Nephron (organoid): ENCODE measurements around the gene WIF1.

ENCODE experiments used
- H3K27ac Mint-ChIP-seq, 3 experiments: 2 replicates each; pipeline ENCODE4 v1.8.0; 2020; ENCODE audit warnings: mixed read lengths in 3 of 3, mild to moderate bottlenecking in 2 of 3, moderate library complexity in 1 of 3
- H3K27me3 Mint-ChIP-seq: 2 replicates; pipeline ENCODE4 v1.8.0; 2021; ENCODE audit warnings: low read depth, mild to moderate bottlenecking, moderate library complexity, mixed read lengths
- H3K36me3 Mint-ChIP-seq: 2 replicates; pipeline ENCODE4 v1.8.0; 2020; ENCODE audit warnings: low read depth, mixed read lengths
- H3K4me1 Mint-ChIP-seq: 2 replicates; pipeline ENCODE4 v1.8.0; 2020; ENCODE audit warnings: mixed read lengths
- H3K4me3 Mint-ChIP-seq, 3 experiments: 2 replicates each; pipeline ENCODE4 v1.8.0; 2020; ENCODE audit warnings: mild to moderate bottlenecking in 3 of 3, mixed read lengths in 3 of 3, moderate library complexity in 2 of 3
- H3K9me3 Mint-ChIP-seq: 2 replicates; pipeline ENCODE4 v1.8.0; 2020; ENCODE audit warnings: mixed read lengths
- CTCF ChIP-seq, 3 experiments: fragments of 200-600 bp; sonication (generic); IDR thresholded peaks; one replicate each; pipeline ENCODE4 v1.5.0; 2021; ENCODE audit warnings: antibody characterized with exemption in 3 of 3; ENCODE audit not compliant: unreplicated experiment in 3 of 3

The WIF1 gene

GRCh38 chr12:65022421-65022820, 98.7 kb downstream of the WIF1 start:
- Mint-ChIP-seq H3K4me3 (no peak overlapping the region), H3K27me3 (peaks cover 15% of the 10 kb centered on the region), H3K4me1 (peaks cover 12% of the 10 kb centered on the region), H3K9me3 (peaks cover 12% of the 10 kb centered on the region), H3K27ac (peak overlapping the region; percentile 44 to 89 (median 73)), H3K36me3 (peaks cover 3% of the 10 kb centered on the region)
- no peak for TF ChIP-seq CTCF (IDR thresholded peaks at IDR 0.05; ENCODE audit: unreplicated experiment in 3 of 3)

GRCh38 chr12:65019696-65020234, 101.3 kb downstream of the WIF1 start:
- peaks cover 8% of the 10 kb centered on the region for H3K9me3 Mint-ChIP-seq
- no peak overlapping the region for H3K4me3 Mint-ChIP-seq
- H3K27me3 Mint-ChIP-seq, result peaks cover 10% of the 10 kb centered on the region
- TF ChIP-seq CTCF (IDR thresholded peaks at IDR 0.05; ENCODE audit: unreplicated experiment in 3 of 3), result no peak
- peak overlapping the region in 2 of 3 experiments; percentile 11 to 46 for H3K27ac Mint-ChIP-seq
- H3K36me3 Mint-ChIP-seq, result no peaks in the 10 kb centered on the region
- H3K4me1 Mint-ChIP-seq, result peaks cover 21% of the 10 kb centered on the region

GRCh38 chr12:65016881-65017650, 104.0 kb downstream of the WIF1 start:
- Mint-ChIP-seq H3K4me1 (peaks cover 17% of the 10 kb centered on the region), H3K27ac (peak overlapping the region; percentile 53 to 97 (median 92)), H3K9me3 (peaks cover 5% of the 10 kb centered on the region), H3K36me3 (no peaks in the 10 kb centered on the region), H3K4me3 (no peak overlapping the region), H3K27me3 (peaks cover 10% of the 10 kb centered on the region)
- no peak for TF ChIP-seq CTCF (IDR thresholded peaks at IDR 0.05; ENCODE audit: unreplicated experiment in 3 of 3)

GRCh38 chr12:65015850-65016249, 105.3 kb downstream of the WIF1 start:
- H3K36me3 Mint-ChIP-seq, result no peaks in the 10 kb centered on the region
- H3K9me3 Mint-ChIP-seq, result no peaks in the 10 kb centered on the region
- peaks cover 17% of the 10 kb centered on the region for H3K4me1 Mint-ChIP-seq
- no peak overlapping the region for H3K4me3 Mint-ChIP-seq
- TF ChIP-seq CTCF (IDR thresholded peaks at IDR 0.05; ENCODE audit: unreplicated experiment in 3 of 3), result no peak
- peaks cover 4% of the 10 kb centered on the region for H3K27me3 Mint-ChIP-seq
- peak overlapping the region; percentile 53 to 97 (median 92) for H3K27ac Mint-ChIP-seq

- Mint-ChIP-seq H3K4me1 (peaks cover 17% of the 10 kb centered on the region), H3K27ac (peak overlapping the region; percentile 37 to 97 (median 53)), H3K9me3 (no peaks in the 10 kb centered on the region), H3K36me3 (no peaks in the 10 kb centered on the region), H3K4me3 (no peak overlapping the region), H3K27me3 (peaks cover 4% of the 10 kb centered on the region)
- no peak for TF ChIP-seq CTCF (IDR thresholded peaks at IDR 0.05; ENCODE audit: unreplicated experiment in 3 of 3)
Observed at GRCh38 chr12:65014504-65015271, 106.4 kb downstream of the WIF1 start.
